Parathyroid adenoma (tissue), 2 donors: Measurements from ENCODE around the gene UGT1A7.

Experiments
- H2AFZ ChIP-seq: fragments of 300-600 bp; sonication (generic); one replicate; pipeline ENCODE4 v1.7.0; 2017; ENCODE audit warnings: antibody characterized with exemption, mild to moderate bottlenecking
- H3K27ac ChIP-seq: fragments of 300-600 bp; sonication (generic); one replicate; pipeline ENCODE4 v1.7.0; 2017
- H3K27me3 ChIP-seq: fragments of 300-600 bp; sonication (generic); one replicate; pipeline ENCODE4 v1.7.0; 2017; ENCODE audit warnings: low read length; ENCODE audit not compliant: control insufficient read depth, insufficient read depth
- H3K36me3 ChIP-seq: fragments of 300-600 bp; sonication (generic); one replicate; pipeline ENCODE4 v1.7.0; 2017; ENCODE audit warnings: low read length; ENCODE audit not compliant: control insufficient read depth, insufficient read depth
- H3K4me1 ChIP-seq: fragments of 300-600 bp; sonication (generic); one replicate; pipeline ENCODE4 v1.7.0; 2017; ENCODE audit warnings: control low read depth
- H3K4me2 ChIP-seq: fragments of 300-600 bp; sonication (generic); one replicate; pipeline ENCODE4 v1.7.0; 2017; ENCODE audit warnings: low read length
- H3K4me3 ChIP-seq: fragments of 300-600 bp; sonication (generic); one replicate; pipeline ENCODE4 v1.7.0; 2017; ENCODE audit warnings: low read depth, low read length
- H3K79me2 ChIP-seq: fragments of 300-600 bp; sonication (generic); one replicate; pipeline ENCODE4 v1.7.0; 2017; ENCODE audit warnings: control low read depth
- H3K9ac ChIP-seq: fragments of 300-600 bp; sonication (generic); one replicate; pipeline ENCODE4 v1.7.0; 2017; ENCODE audit warnings: mild to moderate bottlenecking
- H3K9me3 ChIP-seq: fragments of 300-600 bp; sonication (generic); one replicate; pipeline ENCODE4 v1.7.0; 2017; ENCODE audit warnings: low read length; ENCODE audit not compliant: control insufficient read depth
- CTCF ChIP-seq: fragments of 300-600 bp; sonication (generic); IDR thresholded peaks from one replicate; pipeline ENCODE4 v1.7.0; 2017; ENCODE audit warnings: antibody characterized with exemption, mild to moderate bottlenecking
- donor health status: primary hyperparathyroidism.

UGT1A7 gene

GRCh38 chr2:233778030-233778429, 96.3 kb downstream of the UGT1A7 start, which contains the start of gene MROH2A:
MROH2A (plus strand) TSS chr2:233778330; CDS start chr2:233779359, 1,029 bp downstream.
- Histone ChIP-seq H3K4me3 (no peak within 1 kb of the TSS), H3K4me2 (no peak within 1 kb of the TSS), H3K9me3 (no peaks in the 10 kb centered on the region), H3K4me1 (no peaks in the 10 kb centered on the region), H3K36me3 (no peaks in the 10 kb centered on the region), H3K27ac (no peak within 1 kb of the TSS), H2AFZ (no peak within 1 kb of the TSS), H3K79me2 (no peaks in the 10 kb centered on the region), H3K27me3 (no peaks in the 10 kb centered on the region), H3K9ac (no peak within 1 kb of the TSS)
- no peak for TF ChIP-seq CTCF

GRCh38 chr2:233779722-233780121, 98.0 kb downstream of the UGT1A7 start:
- Histone ChIP-seq H3K9ac (no peak overlapping the region), H3K4me1 (no peaks in the 10 kb centered on the region), H3K36me3 (no peaks in the 10 kb centered on the region), H3K27ac (no peak overlapping the region), H3K9me3 (no peaks in the 10 kb centered on the region), H3K4me3 (no peak overlapping the region), H3K27me3 (no peaks in the 10 kb centered on the region), H3K79me2 (no peaks in the 10 kb centered on the region), H2AFZ (no peak overlapping the region), H3K4me2 (no peak overlapping the region)
- TF ChIP-seq CTCF, result no peak

GRCh38 chr2:233780771-233781170, 99.1 kb downstream of the UGT1A7 start:
- H3K79me2 ChIP-seq, result no peaks in the 10 kb centered on the region
- H3K4me1 ChIP-seq, result no peaks in the 10 kb centered on the region
- H3K9me3 ChIP-seq, result no peaks in the 10 kb centered on the region
- H3K4me2 ChIP-seq, result no peak overlapping the region
- no peaks in the 10 kb centered on the region for H3K27me3 ChIP-seq
- TF ChIP-seq CTCF, result no peak
- H3K4me3 ChIP-seq, result no peak overlapping the region
- no peak overlapping the region for H3K9ac ChIP-seq
- H3K27ac ChIP-seq, result no peak overlapping the region
- H2AFZ ChIP-seq, result no peak overlapping the region
- no peaks in the 10 kb centered on the region for H3K36me3 ChIP-seq

- no peak overlapping the region for H3K27ac ChIP-seq
- no peak overlapping the region for H3K9ac ChIP-seq
- no peak overlapping the region for H3K4me3 ChIP-seq
- H3K27me3 ChIP-seq, result no peaks in the 10 kb centered on the region
- no peaks in the 10 kb centered on the region for H3K9me3 ChIP-seq
- H2AFZ ChIP-seq, result no peak overlapping the region
- H3K79me2 ChIP-seq, result no peaks in the 10 kb centered on the region
- H3K36me3 ChIP-seq, result no peaks in the 10 kb centered on the region
- no peak overlapping the region for H3K4me2 ChIP-seq
- no peaks in the 10 kb centered on the region for H3K4me1 ChIP-seq
- no peak for TF ChIP-seq CTCF
Measured at GRCh38 chr2:233789554-233789953, 107.9 kb downstream of the UGT1A7 start.

- no peaks in the 10 kb centered on the region for H3K9me3 ChIP-seq
- no peak overlapping the region for H3K9ac ChIP-seq
- no peaks in the 10 kb centered on the region for H3K79me2 ChIP-seq
- no peak overlapping the region for H3K27ac ChIP-seq
- no peak for TF ChIP-seq CTCF
- H2AFZ ChIP-seq, result no peak overlapping the region
- H3K36me3 ChIP-seq, result no peaks in the 10 kb centered on the region
- no peak overlapping the region for H3K4me3 ChIP-seq
- H3K4me1 ChIP-seq, result no peaks in the 10 kb centered on the region
- H3K27me3 ChIP-seq, result no peaks in the 10 kb centered on the region
- H3K4me2 ChIP-seq, result no peak overlapping the region
Measured at GRCh38 chr2:233791151-233791882, 109.6 kb downstream of the UGT1A7 start.
